OCI-LY1 (cell line): ENCODE data around the gene ZNF76.
A peak's percentile ranks its signal among the peaks of the same experiment; 100 is the strongest.

Source experiments
- H2AFZ ChIP-seq: fragments of 200-600 bp; sonication (generic), shearing (Covaris generic); 2 replicates; pipeline ENCODE4 v1.6.0; 2014; ENCODE audit warnings: antibody characterized with exemption, mild to moderate bottlenecking, low read length
- H3F3A ChIP-seq: fragments of 200-600 bp; sonication (generic), shearing (Covaris generic); 2 replicates; pipeline ENCODE4 v1.6.0; 2014; ENCODE audit warnings: mild to moderate bottlenecking, antibody characterized with exemption, low read length, moderate library complexity; ENCODE audit not compliant: insufficient read depth
- H3K27ac ChIP-seq: fragments of 200-600 bp; sonication (generic); 2 replicates; pipeline ENCODE4 v1.5.1; 2014; ENCODE audit warnings: low read length, mixed run types, mild to moderate bottlenecking, low read depth; ENCODE audit not compliant: poor library complexity, severe bottlenecking
- H3K27me3 ChIP-seq: fragments of 200-600 bp; sonication (generic); 2 replicates; pipeline ENCODE4 v1.6.0; 2014; ENCODE audit warnings: antibody characterized with exemption, mild to moderate bottlenecking, low read length, moderate library complexity; ENCODE audit not compliant: insufficient read depth
- H3K36me3 ChIP-seq: fragments of 200-600 bp; sonication (generic); 2 replicates; pipeline ENCODE4 v1.6.1; 2014; ENCODE audit warnings: mild to moderate bottlenecking, antibody characterized with exemption, low read length, moderate library complexity, mixed read lengths; ENCODE audit not compliant: insufficient read depth
- H3K4me1 ChIP-seq: fragments of 200-600 bp; sonication (generic); 2 replicates; pipeline ENCODE4 v1.5.1; 2014; ENCODE audit warnings: mild to moderate bottlenecking, low read length, moderate library complexity; ENCODE audit not compliant: insufficient read depth, severe bottlenecking
- H3K4me2 ChIP-seq: fragments of 200-600 bp; sonication (generic), shearing (Covaris generic); 2 replicates; pipeline ENCODE4 v1.6.1; 2014; ENCODE audit warnings: low read length
- H3K4me3 ChIP-seq: fragments of 200-600 bp; sonication (generic); 2 replicates; pipeline ENCODE4 v1.5.1; 2014; ENCODE audit warnings: low read length, low read depth, mild to moderate bottlenecking, mixed read lengths; ENCODE audit not compliant: poor library complexity, severe bottlenecking
- H3K79me2 ChIP-seq: fragments of 200-600 bp; shearing (Covaris generic); 2 replicates; pipeline ENCODE4 v1.6.1; 2016; ENCODE audit warnings: mixed run types, low read length, mixed read lengths; ENCODE audit not compliant: insufficient read depth
- H3K9ac ChIP-seq: fragments of 200-600 bp; sonication (generic), shearing (Covaris generic); 2 replicates; pipeline ENCODE4 v1.6.1; 2014; ENCODE audit warnings: mild to moderate bottlenecking, low read length, mixed read lengths
- H3K9me2 ChIP-seq: fragments of 200-600 bp; sonication (generic), shearing (Covaris generic); 2 replicates; pipeline ENCODE4 v1.6.1; 2014; ENCODE audit warnings: low read depth, mild to moderate bottlenecking, low read length, mixed read lengths
- H3K9me3 ChIP-seq: fragments of 200-600 bp; shearing (Covaris generic); 2 replicates; pipeline ENCODE4 v1.6.1; 2014; ENCODE audit warnings: low read length, mixed read lengths
- H4K20me1 ChIP-seq: fragments of 200-600 bp; sonication (generic), shearing (Covaris generic); 2 replicates; pipeline ENCODE4 v1.6.0; 2016; ENCODE audit warnings: mild to moderate bottlenecking, low read length; ENCODE audit not compliant: insufficient read depth
- EZH2 ChIP-seq: fragments of 200-600 bp; sonication (generic), shearing (Covaris generic); IDR thresholded peaks from 2 replicates; pipeline ENCODE4 v1.8.0; 2017; ENCODE audit warnings: borderline replicate concordance, mixed run types, mild to moderate bottlenecking, antibody characterized with exemption, low read length, moderate library complexity, mixed read lengths
- TF ChIP-seq, protein P1 (sequence below): fragments of 200-600 bp; sonication (generic), shearing (Covaris generic); IDR thresholded peaks from 2 replicates; pipeline ENCODE4 v1.5.1; 2017; ENCODE audit warnings: mild to moderate bottlenecking, antibody characterized with exemption, low read length, moderate library complexity, mixed read lengths

ZNF76 gene

GRCh38 chr6:35258336-35258735 lies 1.2 kb upstream of the ZNF76 start:
- Histone ChIP-seq H3K36me3 (no peaks in the 10 kb centered on the region), H4K20me1 (no peaks in the 10 kb centered on the region), H3K79me2 (no peaks in the 10 kb centered on the region), H3K9me2 (no peaks in the 10 kb centered on the region), H2AFZ (no peak overlapping the region), H3K9me3 (no peaks in the 10 kb centered on the region), H3K4me3 (peak overlapping the region; percentile 79), H3K4me1 (peaks cover 27% of the 10 kb centered on the region), H3K9ac (peak overlapping the region; percentile 91), H3K27me3 (no peaks in the 10 kb centered on the region), H3K4me2 (peak overlapping the region; percentile 84), H3F3A (peaks cover 6% of the 10 kb centered on the region; the same call in 1 of the 2 replicates), H3K27ac (no peak overlapping the region)
- TF ChIP-seq, protein P1, sequence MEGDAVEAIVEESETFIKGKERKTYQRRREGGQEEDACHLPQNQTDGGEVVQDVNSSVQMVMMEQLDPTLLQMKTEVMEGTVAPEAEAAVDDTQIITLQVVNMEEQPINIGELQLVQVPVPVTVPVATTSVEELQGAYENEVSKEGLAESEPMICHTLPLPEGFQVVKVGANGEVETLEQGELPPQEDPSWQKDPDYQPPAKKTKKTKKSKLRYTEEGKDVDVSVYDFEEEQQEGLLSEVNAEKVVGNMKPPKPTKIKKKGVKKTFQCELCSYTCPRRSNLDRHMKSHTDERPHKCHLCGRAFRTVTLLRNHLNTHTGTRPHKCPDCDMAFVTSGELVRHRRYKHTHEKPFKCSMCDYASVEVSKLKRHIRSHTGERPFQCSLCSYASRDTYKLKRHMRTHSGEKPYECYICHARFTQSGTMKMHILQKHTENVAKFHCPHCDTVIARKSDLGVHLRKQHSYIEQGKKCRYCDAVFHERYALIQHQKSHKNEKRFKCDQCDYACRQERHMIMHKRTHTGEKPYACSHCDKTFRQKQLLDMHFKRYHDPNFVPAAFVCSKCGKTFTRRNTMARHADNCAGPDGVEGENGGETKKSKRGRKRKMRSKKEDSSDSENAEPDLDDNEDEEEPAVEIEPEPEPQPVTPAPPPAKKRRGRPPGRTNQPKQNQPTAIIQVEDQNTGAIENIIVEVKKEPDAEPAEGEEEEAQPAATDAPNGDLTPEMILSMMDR = no peak
- TF ChIP-seq EZH2 = no peak

DNA sequence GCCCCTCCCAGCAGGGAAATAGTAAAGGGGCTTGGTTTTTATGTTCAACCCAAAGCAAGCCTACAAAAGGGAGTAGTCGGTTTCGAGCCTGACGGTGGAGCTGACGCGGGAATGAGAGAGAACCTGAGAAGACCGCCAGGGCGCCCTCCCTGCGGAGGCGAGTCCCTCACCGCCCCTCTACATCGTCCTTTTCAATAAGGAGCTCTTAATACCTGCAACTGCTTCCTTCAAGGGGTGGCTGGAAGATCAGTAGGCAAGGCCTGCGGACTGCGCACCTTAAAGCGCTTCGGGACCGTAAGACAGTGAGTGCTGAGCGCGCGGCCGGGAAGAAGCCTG lies 709 bp upstream of the ZNF76 start:
- Histone ChIP-seq H3K9me3 (no peaks in the 10 kb centered on the region), H3K4me2 (peak overlapping the region; percentile 84), H3K4me1 (peaks cover 32% of the 10 kb centered on the region), H3K9me2 (no peaks in the 10 kb centered on the region), H3K27ac (no peak overlapping the region), H3K27me3 (no peaks in the 10 kb centered on the region), H4K20me1 (no peaks in the 10 kb centered on the region), H3K4me3 (peak overlapping the region; percentile 79), H3K79me2 (no peaks in the 10 kb centered on the region), H2AFZ (no peak overlapping the region), H3K36me3 (no peaks in the 10 kb centered on the region), H3K9ac (peak overlapping the region; percentile 91), H3F3A (peaks cover 6% of the 10 kb centered on the region; the same call in 1 of the 2 replicates)
- no peak for TF ChIP-seq EZH2
- TF ChIP-seq, protein P1 = no peak

DNA sequence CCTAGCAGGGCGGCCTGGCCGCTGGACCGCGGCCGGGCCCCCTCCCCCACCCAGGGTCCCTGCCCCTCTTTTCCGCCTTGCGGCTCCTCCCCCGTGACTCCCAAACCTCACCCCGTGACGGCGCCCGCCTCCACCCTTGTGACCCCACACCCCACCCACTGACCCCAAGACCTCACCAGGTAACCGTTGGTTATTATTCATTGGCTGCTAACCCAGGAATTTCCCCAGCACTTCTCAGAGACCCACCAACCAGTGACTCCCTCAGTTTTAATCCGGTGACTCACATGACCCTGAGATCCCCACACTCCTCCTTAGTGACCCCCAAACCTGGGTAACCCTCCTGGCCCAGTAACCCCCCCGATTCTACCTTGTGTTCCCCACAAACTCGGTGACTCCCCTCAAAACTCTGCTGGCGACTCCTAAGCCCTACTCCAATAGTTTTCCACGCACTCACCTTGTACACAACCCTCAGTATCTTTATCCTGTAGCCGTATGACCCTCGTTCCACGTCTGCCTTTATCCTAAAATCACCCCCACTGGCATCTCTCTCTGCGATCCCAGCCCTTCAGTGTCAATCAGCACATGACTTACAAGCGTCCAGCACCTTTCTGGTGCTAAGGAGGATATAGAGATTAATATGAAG lies 534 bp downstream of the ZNF76 start:
- H3K9me2 ChIP-seq = no peaks in the 10 kb centered on the region
- H3K36me3 ChIP-seq = no peaks in the 10 kb centered on the region
- H3K9ac ChIP-seq = peak overlapping the region; percentile 91
- H3K27ac ChIP-seq = peak overlapping the region; percentile 78
- no peak for TF ChIP-seq EZH2
- TF ChIP-seq, protein P1 = no peak
- no peaks in the 10 kb centered on the region for H3K9me3 ChIP-seq
- H3F3A ChIP-seq = peaks cover 6% of the 10 kb centered on the region; the same call in 1 of the 2 replicates
- no peaks in the 10 kb centered on the region for H3K79me2 ChIP-seq
- H3K4me3 ChIP-seq = peak overlapping the region; percentile 79
- H3K4me2 ChIP-seq = peak overlapping the region; percentile 84
- no peaks in the 10 kb centered on the region for H4K20me1 ChIP-seq
- no peak overlapping the region for H2AFZ ChIP-seq
- H3K4me1 ChIP-seq = peaks cover 44% of the 10 kb centered on the region
- no peaks in the 10 kb centered on the region for H3K27me3 ChIP-seq
